Measurements from ENCODE around the gene BLACAT1.

Gene BLACAT1

GRCh38 chr1:205455581-205456382 is at the start of gene BLACAT1:
TSS of gene BLACAT1 (minus strand) at chr1:205456045.
- DNase-seq: no peak

- no peak for DNase-seq
Measured at GRCh38 chr1:205505076-205505729, 49.4 kb upstream of the BLACAT1 start.

GRCh38 chr1:205504311-205505075 is 48.6 kb upstream of the BLACAT1 start, which contains the start of gene CDK18:
TSS of gene CDK18 (plus strand) at chr1:205504669. CDS start at chr1:205523168, 18,499 bp downstream.
- DNase-seq: peak; percentile 36 to 44

GRCh38 chr1:205502992-205503391 is 47.1 kb upstream of the BLACAT1 start:
- DNase-seq: no peak

- no peak for DNase-seq
Measured at GRCh38 chr1:205502111-205502810, 46.4 kb upstream of the BLACAT1 start.

GRCh38 chr1:205500240-205501233 is 44.7 kb upstream of the BLACAT1 start:
- DNase-seq: no peak

GRCh38 chr1:205499789-205500188 is 43.9 kb upstream of the BLACAT1 start:
- no peak for DNase-seq

- no peak for DNase-seq
Measured at GRCh38 chr1:205497351-205497750, 41.5 kb upstream of the BLACAT1 start.

- no peak for DNase-seq
Measured at GRCh38 chr1:205496661-205497060, 40.8 kb upstream of the BLACAT1 start.

GRCh38 chr1:205495237-205495823 is 39.5 kb upstream of the BLACAT1 start:
- DNase-seq: no peak

- DNase-seq: no peak
Measured at GRCh38 chr1:205494115-205494514, 38.3 kb upstream of the BLACAT1 start.

- DNase-seq: no peak
Measured at GRCh38 chr1:205493241-205494085, 37.6 kb upstream of the BLACAT1 start.

- no peak for DNase-seq
Measured at GRCh38 chr1:205492774-205493173, 36.9 kb upstream of the BLACAT1 start.

- no peak for DNase-seq
Measured at GRCh38 chr1:205492201-205492667, 36.4 kb upstream of the BLACAT1 start.

- DNase-seq: no peak
Measured at GRCh38 chr1:205491794-205492193, 35.9 kb upstream of the BLACAT1 start.

- DNase-seq: peak; percentile 54 to 56
Measured at GRCh38 chr1:205488074-205488723, 32.4 kb upstream of the BLACAT1 start.

GRCh38 chr1:205486258-205486657 is 30.4 kb upstream of the BLACAT1 start:
- no peak for DNase-seq

- peak; percentile 77 to 78 for DNase-seq
Measured at GRCh38 chr1:205484985-205485967, 29.4 kb upstream of the BLACAT1 start.

All from CD4-positive, alpha-beta T cell treated with Interleukin-4 for 1 hour (primary cell).